Calu3 (cell line): ENCODE results near the gene PRPF4. TPM values are rescaled to one million over a fixed set of nuclear protein-coding genes. Genes with fewer than 3 reads are reported as not detected.

Experiments used
- BruUV-seq: library from RNA; stranded (reverse); fragments of 400-500 nt; replicated peaks from 2 replicates; lab custom pipeline; 2021; lab: Mats Ljungman, UMichigan
- CTCF ChIA-PET: fragments of 300-600 bp; sonication (Branson Sonifier 250); formaldehyde crosslinking; loops from one replicate; lab custom pipeline; 2022; ENCODE audit warnings: antibody characterized with exemption; lab: Charles Lee
- DNase-seq: peaks from one replicate; pipeline ENCODE4 v3.0.0; 2022
- H3K27ac Mint-ChIP-seq: one replicate; pipeline ENCODE4 v1.8.0; 2022; ENCODE audit warnings: mixed read lengths; ENCODE audit not compliant: unreplicated experiment
- H3K27me3 Mint-ChIP-seq: one replicate; pipeline ENCODE4 v1.8.0; 2022; ENCODE audit warnings: mixed read lengths; ENCODE audit not compliant: unreplicated experiment
- H3K36me3 Mint-ChIP-seq: one replicate; pipeline ENCODE4 v1.8.0; 2022; ENCODE audit warnings: mild to moderate bottlenecking, moderate library complexity, mixed read lengths; ENCODE audit not compliant: insufficient read depth, unreplicated experiment
- H3K4me1 Mint-ChIP-seq: one replicate; pipeline ENCODE4 v1.8.0; 2022; ENCODE audit warnings: mild to moderate bottlenecking, low read depth, mixed read lengths; ENCODE audit not compliant: unreplicated experiment
- H3K4me3 Mint-ChIP-seq: one replicate; pipeline ENCODE4 v1.8.0; 2022; ENCODE audit warnings: mild to moderate bottlenecking, low read depth, moderate library complexity, mixed read lengths; ENCODE audit not compliant: unreplicated experiment
- H3K9me3 Mint-ChIP-seq: one replicate; pipeline ENCODE4 v1.8.0; 2022; ENCODE audit warnings: low read depth, mixed read lengths; ENCODE audit not compliant: unreplicated experiment
- intact Hi-C: fragments of 100-400 bp; cut with micrococcal nuclease; formaldehyde crosslinking; loops from one replicate; pipeline ENCODE4 v1.10.0; 2022; ENCODE audit not compliant: unreplicated experiment
- total RNA-seq: library from RNA; stranded (reverse); gene quantifications from 2 replicates; pipeline ENCODE4 v1.2.3, GENCODE V29; 2022
- TF ChIP-seq, protein P1 (sequence below): fragments of 200-600 bp; IDR thresholded peaks from one replicate; pipeline ENCODE4 v1.8.0; 2022; ENCODE audit warnings: antibody characterized with exemption; ENCODE audit not compliant: unreplicated experiment

Gene PRPF4
- total RNA-seq, 1 experiment from 2014 or later = 23.7 TPM

DNA sequence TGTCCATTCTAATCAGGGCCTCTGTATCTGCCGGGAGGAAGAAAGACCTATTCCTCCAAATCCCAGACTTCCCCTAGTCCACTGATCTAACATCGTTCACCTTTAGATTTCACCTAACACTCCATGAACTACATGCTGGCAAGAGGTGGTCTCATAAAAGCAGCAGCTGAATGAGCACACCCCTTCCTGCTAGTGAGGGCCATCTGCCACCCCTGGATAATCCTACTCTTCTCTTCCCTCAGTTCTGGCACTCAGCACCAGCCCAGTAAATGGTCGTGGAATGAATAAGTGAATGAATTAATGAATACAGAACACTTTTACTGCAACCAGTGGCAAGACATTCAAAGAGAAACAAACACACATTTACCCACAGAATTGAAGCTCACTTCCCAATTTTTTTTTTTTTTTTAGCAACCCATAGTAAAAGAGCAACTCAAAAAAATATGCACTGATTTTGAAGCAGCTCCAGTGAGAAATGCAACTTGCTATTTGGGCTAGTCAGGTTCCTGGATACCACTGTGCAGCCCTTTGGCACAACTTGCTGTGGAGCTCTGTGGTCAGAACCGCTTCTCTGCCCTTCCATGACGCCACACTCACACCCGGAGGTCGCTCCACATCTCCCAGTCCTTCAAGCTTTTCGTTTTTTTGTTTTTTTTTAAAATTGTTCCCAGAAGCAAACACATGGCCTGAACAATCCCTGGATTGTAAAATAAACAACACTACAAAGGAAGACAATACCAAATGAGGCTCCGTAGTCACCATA, 21.5 kb downstream of the PRPF4 start:
- Mint-ChIP-seq H3K4me3 (no peak overlapping the region), H3K4me1 (peaks cover 11% of the 10 kb centered on the region), H3K9me3 (no peaks in the 10 kb centered on the region), H3K27me3 (peaks cover 12% of the 10 kb centered on the region), H3K36me3 (no peaks in the 10 kb centered on the region), H3K27ac (no peak overlapping the region)
- TF ChIP-seq, protein P1, sequence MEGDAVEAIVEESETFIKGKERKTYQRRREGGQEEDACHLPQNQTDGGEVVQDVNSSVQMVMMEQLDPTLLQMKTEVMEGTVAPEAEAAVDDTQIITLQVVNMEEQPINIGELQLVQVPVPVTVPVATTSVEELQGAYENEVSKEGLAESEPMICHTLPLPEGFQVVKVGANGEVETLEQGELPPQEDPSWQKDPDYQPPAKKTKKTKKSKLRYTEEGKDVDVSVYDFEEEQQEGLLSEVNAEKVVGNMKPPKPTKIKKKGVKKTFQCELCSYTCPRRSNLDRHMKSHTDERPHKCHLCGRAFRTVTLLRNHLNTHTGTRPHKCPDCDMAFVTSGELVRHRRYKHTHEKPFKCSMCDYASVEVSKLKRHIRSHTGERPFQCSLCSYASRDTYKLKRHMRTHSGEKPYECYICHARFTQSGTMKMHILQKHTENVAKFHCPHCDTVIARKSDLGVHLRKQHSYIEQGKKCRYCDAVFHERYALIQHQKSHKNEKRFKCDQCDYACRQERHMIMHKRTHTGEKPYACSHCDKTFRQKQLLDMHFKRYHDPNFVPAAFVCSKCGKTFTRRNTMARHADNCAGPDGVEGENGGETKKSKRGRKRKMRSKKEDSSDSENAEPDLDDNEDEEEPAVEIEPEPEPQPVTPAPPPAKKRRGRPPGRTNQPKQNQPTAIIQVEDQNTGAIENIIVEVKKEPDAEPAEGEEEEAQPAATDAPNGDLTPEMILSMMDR = no peak
- no TSS peak for BruUV-seq
- DNase-seq = no peak
- CTCF ChIA-PET = no interaction called here
- intact Hi-C loops = no loop called here

DNA sequence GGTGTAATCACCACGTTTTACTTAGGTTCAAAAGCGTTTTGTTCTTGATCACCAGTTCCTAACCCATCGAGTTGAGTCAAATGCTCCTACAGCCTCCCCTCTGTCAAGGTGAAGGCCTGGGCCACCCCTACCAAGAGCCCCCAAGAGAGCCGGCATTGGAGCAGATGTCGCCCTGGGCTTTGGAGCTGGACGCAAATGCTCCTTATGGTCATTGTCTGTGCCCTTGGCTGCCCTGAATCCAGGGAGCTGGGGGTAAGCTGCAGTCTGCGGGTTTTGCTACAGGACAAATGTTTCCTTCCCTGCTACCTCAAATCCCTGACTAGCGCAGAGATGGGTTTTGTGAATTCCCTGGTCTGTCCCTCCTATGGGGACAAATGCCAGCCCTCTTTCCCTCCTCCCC, 22.9 kb downstream of the PRPF4 start:
- CTCF ChIA-PET = no interaction called here
- intact Hi-C loops = no loop called here
- H3K36me3 Mint-ChIP-seq = no peaks in the 10 kb centered on the region
- TF ChIP-seq, protein P1 = no peak
- no TSS peak for BruUV-seq
- no peak for DNase-seq
- no peaks in the 10 kb centered on the region for H3K9me3 Mint-ChIP-seq
- H3K27me3 Mint-ChIP-seq = peaks cover 12% of the 10 kb centered on the region
- H3K27ac Mint-ChIP-seq = no peak overlapping the region
- peaks cover 16% of the 10 kb centered on the region for H3K4me1 Mint-ChIP-seq
- H3K4me3 Mint-ChIP-seq = no peak overlapping the region

DNA sequence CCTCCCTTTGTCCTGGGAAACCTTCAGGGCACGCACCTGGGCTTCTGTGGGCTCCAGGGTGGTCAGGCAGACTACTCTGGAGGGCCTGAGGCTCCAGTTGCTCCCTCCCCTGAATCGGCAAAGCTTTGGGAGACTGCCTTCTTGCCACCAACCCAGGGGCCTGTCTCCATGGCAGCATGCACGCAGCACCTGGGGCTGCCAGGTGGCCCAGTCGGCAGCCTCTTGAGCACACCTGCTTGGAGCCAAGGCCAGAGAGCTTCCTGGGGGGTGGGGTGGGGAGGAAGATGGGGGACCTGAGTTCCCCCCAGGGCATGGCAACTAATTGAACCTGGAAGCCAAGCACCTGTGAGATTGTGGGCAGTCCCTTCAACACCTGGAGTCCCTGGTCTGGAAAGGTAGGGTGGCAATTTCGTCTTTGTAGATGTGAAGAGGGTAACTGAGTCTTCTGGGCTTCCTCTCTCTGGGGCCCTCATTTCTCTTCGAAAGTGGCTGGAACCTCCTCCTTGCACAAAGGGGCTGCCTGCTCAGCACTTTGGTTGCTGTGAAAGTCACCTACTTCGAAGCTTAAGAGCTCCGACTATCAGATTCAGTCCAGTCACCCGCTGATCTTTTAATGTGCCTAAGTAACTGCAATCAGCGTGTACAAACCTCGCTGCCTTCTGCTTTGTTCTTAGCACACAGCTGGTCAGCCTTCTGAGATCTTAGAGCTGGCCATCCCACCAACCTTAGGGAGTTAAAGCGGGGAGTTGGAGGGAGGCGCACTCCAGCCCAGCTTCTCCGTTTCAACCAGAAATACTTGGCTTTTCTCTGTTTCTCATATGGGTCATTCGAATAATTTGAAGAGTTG, 23.7 kb downstream of the PRPF4 start:
- CTCF ChIA-PET = no interaction called here
- TF ChIP-seq, protein P1 = no peak
- no peak for DNase-seq
- H3K9me3 Mint-ChIP-seq = no peaks in the 10 kb centered on the region
- no peak overlapping the region for H3K27ac Mint-ChIP-seq
- peaks cover 19% of the 10 kb centered on the region for H3K4me1 Mint-ChIP-seq
- BruUV-seq = no TSS peak
- intact Hi-C loops = no loop called here
- peaks cover 12% of the 10 kb centered on the region for H3K27me3 Mint-ChIP-seq
- no peak overlapping the region for H3K4me3 Mint-ChIP-seq
- H3K36me3 Mint-ChIP-seq = no peaks in the 10 kb centered on the region

DNA sequence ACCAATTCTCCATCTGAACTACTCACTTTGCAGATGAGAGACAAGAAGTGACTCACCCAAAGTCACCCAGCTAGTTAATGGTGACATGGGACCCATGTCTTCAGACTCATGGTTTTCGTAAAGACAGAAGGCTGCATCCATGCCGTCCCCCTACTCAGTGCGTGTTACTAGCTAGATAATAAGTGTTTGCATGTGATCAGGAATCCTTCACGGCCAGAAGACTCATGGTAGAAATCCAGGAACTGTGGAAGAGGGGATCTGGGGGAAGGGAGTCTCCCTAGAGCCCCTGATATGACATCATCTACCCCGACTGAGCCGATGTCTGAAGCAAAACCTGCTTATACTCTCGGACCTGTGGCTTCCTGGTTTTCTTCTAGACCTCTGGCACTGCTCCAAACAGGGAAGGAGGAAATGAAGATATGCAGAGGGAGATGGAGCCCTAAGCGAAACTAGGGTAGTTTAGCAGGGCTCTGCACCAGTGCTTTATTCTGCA, 24.4 kb downstream of the PRPF4 start:
- TF ChIP-seq, protein P1 = no peak
- no peaks in the 10 kb centered on the region for H3K36me3 Mint-ChIP-seq
- no peak overlapping the region for H3K27ac Mint-ChIP-seq
- CTCF ChIA-PET = no interaction called here
- peaks cover 12% of the 10 kb centered on the region for H3K27me3 Mint-ChIP-seq
- BruUV-seq = no TSS peak
- intact Hi-C loops = no loop called here
- no peak overlapping the region for H3K4me3 Mint-ChIP-seq
- peak; percentile 35 for DNase-seq
- H3K9me3 Mint-ChIP-seq = no peaks in the 10 kb centered on the region
- peaks cover 19% of the 10 kb centered on the region for H3K4me1 Mint-ChIP-seq
